Cerebellar cortex (tissue), 1 donor: ENCODE results near the gene FKRP.
A peak's percentile ranks its signal among the peaks of the same experiment; 100 is the strongest.
"Not testable (repeated sequence)": the region's sequence is repeated elsewhere in the genome, so short reads cannot be mapped to it uniquely, and the experiment has no call there.

Experiments
- DNase-seq: peaks from one replicate; pipeline ENCODE4 v3.0.0-alpha.2; 2015; ENCODE audit warnings: low spot score

FKRP gene

DNA sequence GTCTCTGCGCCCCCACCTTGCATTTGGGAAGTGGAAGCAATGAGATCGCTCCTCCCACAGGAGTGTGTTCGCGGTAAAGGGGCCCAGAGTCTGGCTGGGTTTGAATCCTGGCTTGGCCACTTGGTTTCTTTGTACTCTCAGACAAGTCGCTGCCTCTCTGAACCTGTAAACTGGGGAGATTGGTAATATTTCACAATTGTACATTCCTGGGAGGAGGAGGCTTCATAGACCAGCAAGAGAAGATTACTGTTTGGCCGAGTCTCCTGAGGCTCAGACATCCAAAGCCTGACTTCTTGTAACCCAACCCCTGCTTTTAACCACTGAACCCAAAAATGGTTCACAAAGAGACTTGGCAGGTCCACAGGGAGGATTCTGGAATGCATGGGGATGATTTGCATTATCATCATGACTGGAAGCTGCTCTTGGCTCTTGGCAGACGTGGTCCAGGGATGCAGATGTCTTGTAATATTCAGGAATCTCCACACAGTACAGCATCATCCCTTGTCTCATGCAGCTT, 14.0 kb downstream of the FKRP start:
- no peak for DNase-seq

DNA sequence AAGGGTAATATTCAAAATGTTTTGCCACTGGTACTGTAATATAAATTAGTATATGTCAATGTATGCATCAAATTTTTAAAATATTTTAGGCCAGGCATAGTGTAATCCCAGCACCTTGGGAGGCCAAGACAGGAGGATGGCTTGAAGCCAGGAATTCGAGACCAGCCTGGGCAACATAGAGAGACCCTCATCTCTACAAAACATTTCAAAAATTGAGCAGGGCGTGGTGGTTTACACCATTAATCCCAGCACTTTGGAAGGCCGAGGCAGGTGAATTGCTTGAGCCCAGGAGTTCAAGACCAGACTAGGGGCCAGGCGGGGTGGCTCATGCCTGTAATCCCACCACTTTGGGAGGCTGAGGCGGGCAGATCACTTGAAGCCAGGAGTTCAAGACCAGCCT, 14.5 kb downstream of the FKRP start:
- DNase-seq: no peak

DNA sequence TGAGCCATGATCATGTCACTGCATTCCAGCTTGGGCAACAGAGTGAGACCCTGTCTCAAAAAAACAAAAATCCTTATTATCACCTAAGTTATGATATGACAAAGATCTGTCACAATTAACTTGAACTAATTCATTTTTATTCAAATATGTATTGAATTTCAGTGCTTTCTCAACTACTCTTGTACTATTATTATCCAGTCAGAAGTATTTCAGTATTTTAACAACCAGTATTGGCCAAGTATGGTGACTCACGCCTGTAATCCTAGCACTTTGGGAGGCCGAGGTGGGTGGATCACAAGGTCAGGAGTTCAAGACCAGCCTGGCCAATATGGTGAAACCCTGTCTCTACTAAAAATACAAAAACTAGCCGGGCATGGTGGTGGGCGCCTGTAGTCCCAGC, 15.0 kb downstream of the FKRP start:
- not testable (repeated sequence) for DNase-seq

DNA sequence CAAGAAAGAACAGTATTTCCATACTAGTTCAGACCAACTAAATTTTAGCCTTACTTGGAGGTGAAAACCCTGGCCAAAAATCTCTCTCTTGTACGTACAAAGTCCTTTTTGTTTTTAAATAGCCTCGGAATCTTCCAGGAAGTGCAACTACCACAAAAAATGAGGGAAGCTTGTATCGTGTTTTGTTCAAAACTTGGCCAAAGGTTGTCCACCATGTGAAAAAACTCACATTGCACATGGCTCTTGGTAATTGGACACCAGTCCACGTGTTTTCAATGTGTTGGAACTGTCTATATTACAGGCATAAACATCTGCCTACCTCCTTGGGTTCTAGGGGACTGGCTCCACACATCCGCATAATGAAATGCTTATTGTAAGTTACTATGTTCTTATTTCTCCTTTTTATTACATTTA, 15.6 kb downstream of the FKRP start:
- no peak for DNase-seq

DNA sequence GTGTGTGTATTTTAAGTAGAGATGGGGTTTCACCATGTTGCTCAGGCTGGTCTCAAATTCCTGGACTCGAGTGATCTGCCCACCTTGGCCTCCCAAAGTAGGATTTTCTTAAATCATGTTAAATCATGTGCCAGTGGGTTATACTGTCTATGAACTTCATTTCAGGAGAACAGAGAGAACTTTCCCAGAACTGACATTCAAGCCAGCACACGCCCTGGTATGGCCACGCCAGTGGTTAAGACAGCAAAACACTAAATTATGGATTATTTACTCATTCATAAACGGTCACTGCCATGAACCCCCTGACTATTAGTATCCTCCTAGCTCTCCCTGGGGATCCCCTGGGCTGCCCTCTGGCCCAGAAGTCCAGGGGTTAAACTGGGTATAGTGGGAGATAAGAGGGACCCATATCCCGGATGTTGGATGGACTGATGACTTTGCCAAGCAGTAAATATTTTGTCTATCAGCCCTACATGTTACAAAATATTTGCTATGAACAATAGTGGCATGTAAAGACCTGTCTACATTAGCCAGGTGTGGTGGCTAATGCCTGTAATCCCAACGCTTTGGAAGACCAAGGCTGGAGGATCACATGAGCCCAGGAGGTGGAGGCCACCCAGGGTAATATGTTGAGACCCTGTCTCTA, 16.5 kb downstream of the FKRP start:
- no peak for DNase-seq

DNA sequence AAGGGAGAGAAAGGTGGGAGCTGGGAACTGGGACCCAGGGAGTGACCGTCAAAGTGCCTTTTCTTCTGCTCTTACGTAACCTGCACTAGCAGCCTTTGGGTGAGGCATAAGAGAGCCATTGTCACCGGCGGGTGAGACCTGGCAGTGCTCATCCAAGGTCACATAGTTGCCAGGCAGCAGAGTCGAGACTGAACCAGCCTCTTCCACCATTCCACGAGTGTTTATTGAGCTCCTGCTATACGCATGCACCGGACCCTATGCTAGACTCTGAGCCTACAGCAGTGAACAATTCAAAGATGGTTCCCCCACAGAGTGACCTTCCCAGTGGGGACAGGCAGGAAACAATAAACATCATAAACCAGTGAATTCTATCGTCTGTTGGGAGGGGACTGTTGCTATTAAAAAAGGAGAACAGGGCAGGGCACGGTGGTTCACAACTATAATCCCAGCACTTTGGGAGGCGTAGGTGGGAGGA, 19.0 kb downstream of the FKRP start:
- no peak for DNase-seq

DNA sequence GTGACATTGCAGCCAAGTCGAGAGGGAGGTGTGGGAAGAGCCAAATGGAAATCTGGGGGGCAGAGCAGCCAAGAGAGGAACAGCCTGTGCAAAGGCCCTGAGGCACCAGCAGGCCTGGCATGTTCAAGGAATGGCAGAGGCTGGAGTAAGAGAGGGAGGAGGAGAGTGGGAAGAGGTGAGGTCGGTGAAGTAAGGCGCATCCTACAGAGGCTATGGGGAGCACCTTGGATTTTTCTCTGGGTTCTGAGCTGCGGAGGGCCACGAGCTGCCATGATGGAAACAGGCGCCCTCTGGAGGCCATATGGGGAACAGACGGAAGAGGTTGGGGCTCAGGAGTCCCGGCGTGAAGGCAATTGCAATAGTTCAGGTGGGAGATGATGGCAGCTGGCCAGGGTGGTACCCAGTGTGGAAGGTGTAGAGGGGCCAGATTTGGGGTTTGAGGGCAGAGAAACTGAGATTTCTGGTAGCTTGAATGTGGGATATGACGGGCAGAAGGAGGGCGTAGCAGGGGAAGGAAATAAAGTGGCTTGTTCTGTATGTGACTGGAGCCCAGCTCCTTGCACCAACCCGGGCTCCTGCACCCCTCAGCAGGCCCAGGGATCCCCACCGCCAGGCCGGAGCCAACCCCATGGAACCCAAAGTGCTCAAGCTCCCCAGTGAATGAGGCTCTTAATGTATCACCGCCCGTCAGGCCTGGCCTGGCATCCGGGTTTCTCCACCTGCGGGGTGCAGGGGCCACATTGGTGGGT, 20.9 kb downstream of the FKRP start:
- no peak for DNase-seq

DNA sequence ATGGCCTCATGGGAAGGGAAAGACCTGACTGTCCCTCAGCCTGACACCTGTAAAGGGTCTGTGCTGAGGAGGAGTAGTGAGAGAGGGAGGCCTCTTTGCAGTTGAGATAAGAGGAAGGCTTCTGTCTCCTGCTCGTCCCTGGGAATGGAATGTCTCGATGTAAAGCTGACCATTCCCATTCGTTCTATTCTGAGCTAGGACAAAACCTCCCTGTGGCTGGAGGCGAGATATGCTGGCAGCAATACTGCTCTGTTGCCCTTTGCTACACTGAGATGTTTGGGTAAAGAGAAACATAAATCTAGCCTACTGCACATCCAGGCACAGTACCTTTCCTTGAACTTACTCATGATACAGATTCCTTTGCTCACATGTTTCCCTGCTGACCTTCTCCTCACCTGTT, 22.9 kb downstream of the FKRP start:
- DNase-seq: not testable (repeated sequence)

DNA sequence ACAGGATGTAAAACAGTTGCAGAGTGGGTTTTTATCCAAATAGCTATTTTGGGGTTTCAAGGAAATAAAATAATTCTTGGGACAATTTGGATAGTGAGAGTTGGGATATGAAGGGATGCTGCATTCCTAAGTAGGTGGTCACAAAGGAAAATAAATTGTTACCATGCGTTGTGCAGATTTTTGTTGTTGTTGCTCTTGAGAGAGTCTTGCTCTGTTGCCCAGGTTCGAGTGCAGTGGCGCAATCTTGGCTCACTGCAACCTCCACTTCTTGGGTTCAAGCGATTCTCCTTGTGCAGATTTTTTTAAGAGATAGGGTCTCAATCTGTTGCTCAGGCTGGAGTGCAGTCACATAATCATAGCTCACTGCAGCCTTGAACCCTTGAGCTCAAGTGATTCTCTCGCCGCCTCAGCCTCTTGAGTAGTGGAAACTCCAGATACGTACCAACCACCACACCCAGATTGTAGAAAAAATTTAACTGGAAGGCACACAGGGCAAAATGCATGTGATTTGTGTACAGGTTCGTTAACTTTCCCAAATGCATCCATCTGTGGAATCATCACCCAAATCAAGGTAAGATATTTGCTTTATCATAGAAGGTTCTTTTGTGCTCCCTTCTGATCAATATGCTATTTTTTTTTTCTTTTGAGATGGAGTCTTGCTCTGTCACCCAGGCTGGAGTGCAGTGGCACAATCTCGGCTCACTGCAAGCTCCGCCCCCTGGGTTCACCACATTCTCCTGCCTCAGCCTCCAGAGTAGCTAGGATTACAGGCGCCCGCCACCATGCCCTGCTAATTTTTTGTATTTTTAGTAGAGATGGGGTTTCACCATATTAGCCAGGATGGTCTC, 26.5 kb downstream of the FKRP start:
- no peak for DNase-seq

DNA sequence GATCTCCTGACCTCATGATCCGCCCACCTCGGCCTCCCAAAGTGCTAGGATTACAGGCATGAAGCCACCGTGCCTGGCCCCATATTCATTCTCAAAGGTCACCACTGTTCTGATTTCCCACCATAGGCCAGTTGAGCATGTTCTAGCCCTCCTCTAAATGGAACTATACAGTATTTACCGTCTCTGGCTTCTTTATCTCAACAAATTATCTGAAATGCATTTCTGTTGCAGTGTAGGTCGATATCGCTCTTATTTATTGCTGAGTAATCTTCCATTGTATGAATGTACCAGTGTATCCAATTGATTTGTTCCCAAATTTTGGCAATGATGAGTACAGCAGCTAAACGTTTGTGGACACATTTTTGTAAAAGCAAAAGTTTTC, 27.2 kb downstream of the FKRP start:
- no peak for DNase-seq

DNA sequence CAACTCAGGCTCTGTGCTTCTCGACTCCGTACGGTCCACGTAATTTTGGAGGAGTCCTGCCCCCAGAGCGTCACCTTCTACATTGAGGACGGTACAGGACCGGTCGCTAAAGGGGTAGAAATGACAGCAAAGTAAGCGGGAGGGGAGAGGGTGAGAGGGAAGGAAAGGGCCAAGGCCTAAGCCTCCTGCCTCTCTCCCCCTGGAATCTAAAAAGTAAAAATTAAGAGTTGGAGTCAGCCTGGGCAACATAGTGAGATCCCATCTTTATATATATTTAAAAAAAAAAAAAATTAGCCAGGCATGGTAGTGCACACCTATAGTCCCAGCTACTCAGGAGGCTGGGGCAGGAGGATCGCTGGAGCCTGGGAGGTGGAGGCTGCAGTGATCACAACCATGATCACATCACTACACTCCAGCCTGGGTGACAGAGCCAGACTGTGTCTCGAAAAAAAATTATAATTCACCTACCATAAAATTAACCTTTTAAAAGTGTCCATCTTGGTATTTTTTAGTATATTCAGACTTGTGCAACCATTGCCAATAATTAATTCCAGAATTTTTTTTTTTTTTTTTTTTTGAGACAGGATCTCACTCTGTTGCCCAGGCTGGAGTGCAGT, 29.9 kb downstream of the FKRP start:
- no peak for DNase-seq

DNA sequence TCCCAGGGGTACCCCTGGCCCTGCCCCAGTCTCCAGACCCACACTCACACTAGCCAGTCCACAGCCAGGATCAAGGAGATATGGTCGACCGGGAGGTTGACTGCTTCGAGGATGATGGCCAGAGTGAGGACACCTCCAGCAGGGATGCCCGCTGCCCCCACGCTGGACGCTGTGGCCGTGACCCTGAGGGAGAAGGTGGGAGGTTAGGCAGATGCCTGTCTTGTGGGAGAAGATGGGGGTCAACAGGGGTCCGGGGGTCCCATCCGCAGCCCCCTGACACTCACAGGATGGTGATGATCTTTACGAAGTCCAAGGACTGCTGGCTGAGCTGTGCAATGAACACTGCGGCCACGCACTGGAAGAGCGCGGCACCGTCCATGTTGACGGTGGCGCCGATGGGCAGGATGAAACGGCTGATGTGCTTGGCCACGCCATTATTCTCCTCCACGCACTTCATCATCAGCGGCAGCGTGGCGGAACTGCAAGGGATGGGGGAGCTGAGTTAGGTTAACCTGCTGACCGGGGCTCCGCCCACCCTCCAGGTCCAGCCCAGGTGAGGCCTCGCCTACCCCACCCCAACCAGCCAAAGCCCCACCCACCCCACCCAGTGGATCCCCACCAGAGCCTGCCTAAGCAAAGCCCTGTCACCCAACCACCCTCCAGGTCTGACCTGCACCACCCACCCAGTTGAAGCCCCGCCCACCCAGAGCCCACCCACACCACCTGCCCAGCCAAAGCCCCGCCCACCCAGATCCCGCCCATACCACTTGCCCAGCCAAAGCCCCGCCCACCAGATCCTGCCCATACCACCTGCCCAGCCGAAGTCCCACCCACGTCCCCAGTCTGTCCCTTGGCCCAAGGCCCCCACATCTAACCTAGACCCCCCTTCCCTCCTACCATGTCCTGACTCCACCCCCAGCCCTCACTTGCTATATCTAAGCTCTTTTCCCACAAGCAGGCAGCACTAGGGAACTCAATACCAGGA, 31.4 kb downstream of the FKRP start:
- DNase-seq: no peak

DNA sequence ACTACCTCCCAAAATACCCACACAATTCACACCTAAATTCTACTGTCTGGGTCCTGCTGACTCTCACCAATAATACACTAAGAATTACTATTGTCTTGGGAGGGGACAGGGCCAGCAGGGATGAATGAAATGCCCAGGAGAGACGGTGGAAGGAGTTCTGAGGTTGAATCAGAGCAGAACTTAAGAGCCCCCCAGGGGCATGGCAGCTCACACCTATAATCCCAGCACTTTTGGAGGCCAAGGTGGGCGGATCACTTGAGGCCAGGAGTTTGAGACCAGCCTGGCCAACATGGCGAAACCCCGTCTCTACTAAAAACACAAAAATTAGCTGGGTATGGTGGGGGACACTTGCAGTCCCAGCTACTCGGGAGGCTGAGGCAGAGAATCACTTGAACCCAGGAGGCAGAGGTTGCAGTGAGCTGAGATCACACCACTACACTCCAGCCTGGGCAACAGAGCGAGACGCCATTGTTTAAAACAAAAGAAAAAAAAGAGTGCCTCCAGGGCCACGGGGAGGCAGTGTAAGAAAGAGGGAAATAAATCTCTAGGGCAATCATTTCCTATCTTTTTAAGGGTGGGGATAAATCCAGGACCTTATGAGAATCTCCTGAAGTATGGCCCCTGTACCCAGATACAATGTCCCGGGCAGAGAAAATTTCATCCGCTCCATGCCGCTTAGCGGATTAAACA, 32.2 kb downstream of the FKRP start:
- not testable (repeated sequence) for DNase-seq

DNA sequence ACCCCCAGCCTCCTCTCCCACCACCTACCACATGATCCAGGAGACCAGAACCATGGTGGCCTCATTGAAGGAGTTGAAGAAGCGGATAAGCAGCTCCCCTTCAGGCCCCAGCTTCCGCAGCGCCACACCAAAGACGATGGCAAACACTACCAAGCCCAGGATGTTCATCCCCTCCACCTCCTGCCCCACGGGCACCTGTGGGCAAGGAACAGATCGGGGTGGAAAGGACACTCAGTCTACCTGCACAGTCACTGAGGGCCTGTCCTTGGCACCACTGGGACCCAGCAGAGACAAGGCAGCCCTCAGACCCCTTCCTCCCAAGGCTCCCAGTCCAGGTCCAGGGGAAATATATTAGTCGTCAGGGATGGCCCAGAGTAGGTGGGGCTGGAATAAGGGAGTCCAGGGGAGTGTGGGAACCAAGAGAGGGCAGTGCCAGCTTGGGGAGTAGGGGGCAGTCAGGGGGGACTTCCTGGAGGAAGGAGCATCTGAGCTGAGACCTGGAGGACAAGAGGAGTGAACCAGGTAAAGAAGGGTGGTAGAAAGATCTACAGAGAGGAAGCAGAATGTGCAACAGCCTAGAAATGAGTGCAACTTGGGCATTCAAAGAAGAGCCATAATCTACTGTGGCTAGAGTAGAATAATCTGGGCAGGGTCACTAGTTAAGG, 36.6 kb downstream of the FKRP start:
- no peak for DNase-seq

DNA sequence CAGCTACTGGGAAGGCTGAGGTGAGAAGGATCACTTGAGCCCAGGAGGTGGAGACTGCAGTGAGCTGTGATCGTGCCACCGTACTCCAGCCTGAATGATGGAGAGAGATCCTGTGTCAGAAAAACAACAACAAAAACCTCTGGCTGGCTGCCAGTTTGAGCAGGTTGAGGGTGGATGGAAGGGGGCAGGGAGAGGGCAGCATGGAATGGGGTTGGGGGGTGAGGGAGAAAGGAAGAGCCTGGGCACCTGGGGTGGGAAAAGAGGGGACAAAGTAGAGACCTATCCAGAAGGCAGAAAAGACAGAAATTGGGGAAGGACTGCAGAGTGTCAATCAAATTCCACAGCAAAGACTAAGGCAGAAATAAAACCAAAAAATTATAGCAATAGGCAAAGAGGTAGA, 37.8 kb downstream of the FKRP start:
- no peak for DNase-seq

DNA sequence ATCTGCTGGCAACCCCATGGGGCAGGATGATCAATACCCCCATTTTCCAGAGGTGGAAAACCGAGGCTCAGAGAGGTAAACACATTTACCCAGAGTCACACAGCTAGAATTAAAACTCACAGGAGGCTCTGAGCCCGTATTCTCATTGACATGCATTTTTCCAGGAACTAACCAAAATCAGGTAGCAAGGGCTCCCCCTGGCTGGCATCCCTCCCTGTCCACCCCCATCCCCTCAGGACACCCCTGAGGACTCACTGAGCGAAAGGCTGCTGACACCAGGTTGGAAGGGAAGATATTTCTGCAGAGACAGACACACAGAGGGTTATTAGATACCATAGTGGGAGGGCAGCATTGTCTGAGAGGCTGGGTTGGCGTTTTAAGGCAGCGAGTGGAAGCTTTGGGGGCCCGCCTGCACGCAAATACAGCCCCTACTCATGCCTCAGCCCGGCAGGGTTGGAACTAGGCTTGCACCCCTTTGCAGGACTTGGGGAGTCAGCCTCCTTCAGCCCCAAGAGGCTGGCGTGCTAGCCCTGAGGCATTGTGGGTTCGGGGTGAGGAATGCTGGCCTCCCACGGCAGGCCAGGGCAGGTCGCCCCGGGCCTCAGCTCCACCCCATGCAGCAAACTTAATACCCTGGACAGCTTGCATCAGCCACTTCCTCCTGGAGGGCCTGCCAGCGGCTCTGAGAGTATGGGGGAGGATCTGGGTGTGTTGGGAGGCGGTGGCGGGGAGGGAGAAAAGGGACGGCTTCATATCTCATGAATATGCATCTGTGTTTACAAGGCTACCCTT, 38.6 kb downstream of the FKRP start:
- DNase-seq: peak; percentile 67

DNA sequence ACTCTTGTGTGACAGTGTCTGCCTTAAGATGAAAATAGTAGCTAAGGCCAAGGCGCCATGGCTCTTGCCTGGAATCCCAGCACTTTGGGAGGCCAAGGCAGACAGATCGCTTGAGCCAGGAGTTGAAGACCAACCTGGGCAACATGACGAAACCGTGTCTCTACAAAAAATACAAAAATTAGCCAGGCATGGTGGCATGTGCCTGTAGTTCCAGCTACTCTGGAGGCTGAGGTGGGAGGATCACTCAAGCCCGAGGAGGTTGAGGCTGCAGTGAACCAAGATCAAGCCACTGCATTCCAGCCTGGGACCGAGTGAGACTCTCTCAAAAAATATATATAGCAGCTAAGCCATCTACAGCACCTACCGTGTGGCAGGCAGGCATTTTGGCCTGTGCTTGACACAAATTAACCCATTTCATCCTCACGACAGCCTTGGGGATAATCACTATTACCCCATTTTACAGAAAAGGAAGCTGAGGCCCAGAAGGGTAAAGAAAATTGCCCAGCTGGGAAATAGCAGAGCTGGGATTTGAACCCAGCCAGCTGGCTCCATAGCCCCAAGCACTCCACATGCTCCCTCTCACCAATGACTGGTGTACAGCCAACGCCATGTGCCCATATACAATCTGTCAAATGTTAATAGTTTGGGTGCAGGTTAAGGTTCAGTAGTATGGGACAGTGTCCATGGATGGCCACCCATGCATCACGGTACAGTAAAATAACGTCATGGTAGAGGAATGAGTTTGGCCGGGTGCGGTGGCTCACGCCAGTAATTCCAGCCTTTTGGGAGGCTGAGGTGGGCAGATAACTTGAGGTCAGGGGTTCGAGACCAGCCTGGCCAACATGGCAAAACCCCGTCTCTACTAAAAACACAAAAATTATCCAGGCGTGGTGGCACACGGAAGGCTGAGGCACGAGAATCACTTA, 39.5 kb downstream of the FKRP start:
- no peak for DNase-seq

DNA sequence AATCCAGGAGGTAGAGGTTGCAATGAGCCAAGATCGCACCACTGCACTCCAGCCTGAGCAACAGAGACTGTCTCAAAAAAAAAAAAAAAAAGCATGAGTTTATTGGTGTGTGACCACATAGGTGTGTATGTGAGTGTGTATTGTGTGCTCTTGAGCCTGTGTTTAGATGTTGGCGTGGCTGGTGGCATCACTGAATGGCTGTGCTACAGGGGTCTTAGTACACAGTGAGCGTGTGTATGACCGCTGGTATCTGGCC, 40.1 kb downstream of the FKRP start:
- no peak for DNase-seq
